HT-29 (cell line): Measurements from ENCODE around the gene MAGI2. TPM values are rescaled to one million over a fixed set of nuclear protein-coding genes. Genes with fewer than 3 reads are reported as not detected.
A peak's percentile ranks its signal among the peaks of the same experiment; 100 is the strongest.
"Not testable (repeated sequence)": the region's sequence is repeated elsewhere in the genome, so short reads cannot be mapped to it uniquely, and the experiment has no call there.

Experiments
- DNase-seq: peaks from one replicate; pipeline ENCODE4 v3.0.0-alpha.2; 2015; ENCODE audit warnings: low spot score
- total RNA-seq: library from RNA; depleted of rRNA; stranded (reverse); fragments of >200 nt; shearing (Covaris generic); gene quantifications from 2 replicates; pipeline ENCODE4 v1.2.3, GENCODE V29; 2014

The MAGI2 gene
- total RNA-seq, 1 experiment from 2014 or later, result 0.23 TPM

GRCh38 chr7:79064187-79064823 is 389.2 kb downstream of the MAGI2 start:
- DNase-seq, result peak; percentile 42

- DNase-seq, result no peak
Measured at GRCh38 chr7:79063019-79063698, 390.3 kb downstream of the MAGI2 start.

GRCh38 chr7:79060498-79060897 is 393.0 kb downstream of the MAGI2 start:
- DNase-seq, result no peak

- DNase-seq, result peak; percentile 88
Measured at GRCh38 chr7:79055722-79056415, 397.6 kb downstream of the MAGI2 start.

GRCh38 chr7:79051915-79052314 is 401.6 kb downstream of the MAGI2 start:
- DNase-seq, result no peak

GRCh38 chr7:79050603-79051002 is 402.9 kb downstream of the MAGI2 start:
- DNase-seq, result no peak

GRCh38 chr7:79046061-79046460 is 407.4 kb downstream of the MAGI2 start:
- no peak for DNase-seq

- no peak for DNase-seq
Measured at GRCh38 chr7:79037001-79037400, 416.5 kb downstream of the MAGI2 start.

GRCh38 chr7:79036356-79036755 is 417.1 kb downstream of the MAGI2 start:
- DNase-seq, result no peak

- no peak for DNase-seq
Measured at GRCh38 chr7:79035858-79036257, 417.6 kb downstream of the MAGI2 start.

- DNase-seq, result no peak
Measured at GRCh38 chr7:79034730-79035129, 418.7 kb downstream of the MAGI2 start.

- DNase-seq, result not testable (repeated sequence)
Measured at GRCh38 chr7:79019711-79020110, 433.8 kb downstream of the MAGI2 start.

- no peak for DNase-seq
Measured at GRCh38 chr7:79011921-79012320, 441.5 kb downstream of the MAGI2 start.

- DNase-seq, result no peak
Measured at GRCh38 chr7:79009647-79010046, 443.8 kb downstream of the MAGI2 start.

GRCh38 chr7:79008786-79009185 is 444.7 kb downstream of the MAGI2 start:
- no peak for DNase-seq

GRCh38 chr7:78996013-78996412 is 457.5 kb downstream of the MAGI2 start:
- no peak for DNase-seq

- no peak for DNase-seq
Measured at GRCh38 chr7:78993341-78993740, 460.1 kb downstream of the MAGI2 start.

GRCh38 chr7:78985509-78985908 is 468.0 kb downstream of the MAGI2 start:
- peak; percentile 69 for DNase-seq

GRCh38 chr7:78983483-78983882 is 470.0 kb downstream of the MAGI2 start:
- DNase-seq, result no peak

GRCh38 chr7:78970440-78970916 is 483.0 kb downstream of the MAGI2 start:
- no peak for DNase-seq

GRCh38 chr7:78968951-78969350 is 484.5 kb downstream of the MAGI2 start:
- no peak for DNase-seq

GRCh38 chr7:78967561-78967960 is 485.9 kb downstream of the MAGI2 start:
- DNase-seq, result not testable (repeated sequence)

- DNase-seq, result no peak
Measured at GRCh38 chr7:78967046-78967445, 486.4 kb downstream of the MAGI2 start.
